HK-2 (cell line): Measurements from ENCODE around the gene UCHL3.

Experiments used
- DNase-seq: peaks from one replicate; pipeline ENCODE4 v3.0.0-alpha.2; 2018; ENCODE audit not compliant: unreplicated experiment

Gene UCHL3

DNA sequence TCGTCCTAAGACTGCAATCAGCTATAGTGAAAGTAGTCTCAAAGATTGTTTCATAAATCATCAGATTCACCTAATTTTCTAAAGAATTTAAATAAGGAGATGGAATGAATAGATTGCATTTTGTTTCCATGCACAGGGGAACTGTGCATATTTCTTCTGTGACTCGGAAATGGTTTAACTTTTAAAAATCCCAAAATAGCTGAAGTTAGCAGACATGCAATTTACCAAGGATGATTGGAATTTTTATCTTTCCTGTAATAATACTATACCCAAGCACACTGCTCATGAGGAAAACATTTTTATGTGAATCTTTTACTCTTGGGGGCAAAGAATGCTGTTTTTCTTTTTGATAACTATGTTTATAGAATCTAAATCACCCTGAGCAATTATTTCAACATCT is 71.6 kb downstream of the UCHL3 start:
- no peak for DNase-seq

DNA sequence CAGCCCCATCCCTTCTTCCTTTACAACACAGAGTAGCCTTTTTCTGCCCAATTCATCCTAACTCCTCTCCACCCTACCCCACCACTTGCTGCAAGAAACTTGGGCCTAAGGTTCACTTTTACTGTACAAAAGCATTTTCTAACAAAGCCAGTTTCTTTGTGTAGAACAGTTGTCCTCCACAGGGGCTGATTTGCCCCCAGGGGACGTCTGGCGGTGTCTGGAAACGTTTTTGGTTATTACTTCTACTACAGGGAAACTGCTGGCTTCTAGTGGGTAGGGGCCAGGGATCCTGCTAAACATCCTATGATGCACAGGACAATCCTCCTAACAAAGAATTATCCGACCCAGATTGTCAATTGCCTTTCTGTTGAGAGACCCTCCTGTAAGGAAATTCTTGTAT is 79.2 kb downstream of the UCHL3 start:
- DNase-seq, result no peak

DNA sequence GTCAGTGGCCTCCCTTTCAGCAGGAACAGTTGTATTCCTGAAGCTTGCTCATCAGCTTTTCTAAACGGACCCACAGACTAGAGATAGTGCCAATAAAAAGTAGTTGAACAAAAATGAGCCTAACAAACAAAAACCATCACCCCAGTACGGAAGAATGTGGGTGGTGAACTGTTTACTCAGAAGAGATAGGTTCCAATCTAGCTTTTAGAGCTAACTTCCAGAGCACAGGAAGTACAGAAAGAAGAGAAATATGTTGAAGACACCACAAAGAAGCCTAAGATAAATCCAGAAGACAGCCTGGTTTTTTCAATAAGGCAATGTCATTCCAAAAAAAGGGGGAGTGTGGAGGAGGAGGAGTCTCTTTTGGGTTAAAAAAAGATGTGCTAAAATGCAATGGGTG is 83.7 kb downstream of the UCHL3 start:
- no peak for DNase-seq

DNA sequence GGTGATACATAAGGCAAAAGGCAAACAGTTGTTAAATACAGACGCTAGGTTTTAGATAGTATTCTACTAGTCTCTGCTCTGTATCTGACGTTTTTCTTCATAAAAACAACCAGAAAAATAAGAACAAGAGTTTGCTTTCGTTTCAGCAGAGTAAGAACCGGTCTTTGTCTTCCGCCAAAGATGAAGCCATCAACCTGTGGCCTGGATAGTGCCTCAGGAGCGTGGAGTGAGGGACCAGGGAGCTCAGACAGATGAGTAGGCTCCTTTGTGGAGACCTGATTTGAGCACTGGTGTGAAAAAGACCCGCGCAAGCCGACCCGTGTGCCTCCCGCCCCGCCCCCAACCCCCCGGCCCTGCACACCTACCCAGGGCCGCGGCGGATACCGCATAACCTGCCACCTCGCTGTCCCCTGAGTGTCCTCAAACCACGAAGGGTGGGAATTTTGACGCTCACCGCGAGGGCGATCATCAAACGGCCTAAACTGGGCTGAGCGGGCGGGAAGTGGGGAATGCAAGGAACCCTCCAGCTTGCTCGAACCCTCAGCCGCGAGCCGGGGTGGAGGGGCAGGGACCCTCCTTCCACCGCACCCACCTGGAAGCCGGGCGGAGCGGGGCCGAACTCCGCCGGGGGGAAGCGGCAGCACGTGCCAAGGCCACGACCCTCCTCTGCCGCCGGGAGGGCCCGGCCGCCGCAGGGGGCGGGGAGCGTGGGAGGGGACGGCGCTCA is 85.7 kb downstream of the UCHL3 start:
- peak; percentile 5 for DNase-seq

DNA sequence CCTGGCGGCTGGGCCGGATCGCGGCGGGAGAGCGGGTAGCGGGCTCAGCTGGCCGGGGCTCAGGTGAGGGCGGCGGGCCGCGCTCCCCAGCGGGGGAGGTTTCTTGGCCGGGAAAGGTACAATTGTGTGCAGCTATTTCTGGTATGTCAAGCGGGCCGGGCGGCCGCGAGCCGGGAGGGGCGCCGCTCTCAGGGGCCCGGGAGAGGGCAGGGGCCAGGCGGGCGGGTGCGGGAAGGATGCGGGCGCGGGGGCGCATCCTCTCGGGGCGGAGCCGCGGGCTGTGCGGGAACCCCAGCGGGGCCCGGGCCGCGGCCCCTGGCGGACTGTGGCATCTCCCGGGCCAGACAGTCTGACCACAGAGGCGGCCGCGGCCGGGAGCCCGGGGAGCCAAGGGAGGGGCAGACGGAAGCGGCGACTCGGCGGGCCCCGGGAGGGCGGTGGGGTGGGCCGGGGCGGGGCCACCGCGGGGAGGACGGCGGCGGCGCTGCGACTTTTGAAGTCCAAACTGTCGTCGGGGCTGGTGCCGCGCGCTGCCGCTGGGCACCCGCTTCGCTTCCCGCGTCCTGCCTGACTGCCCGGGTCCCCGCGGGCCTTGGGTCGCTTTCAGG is 86.3 kb downstream of the UCHL3 start, which contains the start of gene LMO7:
LMO7 (plus strand) TSS at position 503 of the 608 bp plus-strand sequence. CDS start 328 bp downstream, outside the sequence.
- DNase-seq, result peak; percentile 70

DNA sequence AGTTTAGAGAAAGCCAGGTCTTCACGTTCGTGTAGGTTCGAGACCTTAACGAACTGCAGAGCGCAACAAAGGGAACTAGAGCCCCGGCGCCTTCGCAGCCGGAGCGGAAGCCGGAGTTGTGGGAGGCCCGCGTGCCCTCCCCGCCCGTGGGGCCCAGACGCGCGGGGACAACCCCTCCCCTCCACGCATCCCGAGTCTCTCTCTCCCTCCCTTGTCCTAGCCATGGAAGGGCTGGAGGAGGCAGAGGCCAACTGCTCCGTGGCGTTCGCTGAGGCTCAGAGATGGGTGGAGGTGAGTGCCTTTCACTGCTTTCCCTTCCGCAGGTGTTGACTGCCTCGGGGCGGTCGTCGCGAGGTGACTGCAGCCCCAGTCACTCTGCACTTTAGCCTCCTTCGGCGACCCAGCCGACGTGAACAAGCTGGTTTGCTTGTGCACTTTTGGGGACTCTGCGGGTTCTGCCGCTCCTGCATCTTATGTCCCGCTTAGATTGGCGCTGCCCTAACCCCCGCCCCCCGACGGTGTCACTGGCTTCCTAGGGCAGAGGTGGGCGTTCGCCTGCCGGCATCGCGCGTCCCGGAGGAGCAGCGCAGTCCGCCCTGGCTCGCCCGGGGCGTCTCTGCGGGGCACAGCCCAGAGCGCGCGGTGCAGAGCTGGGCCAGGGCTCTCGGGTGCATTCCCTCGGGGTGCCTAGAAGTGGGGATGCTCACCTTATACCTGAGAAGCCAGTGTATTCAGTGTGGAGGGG is 87.0 kb downstream of the UCHL3 start:
- peak; percentile 45 for DNase-seq

DNA sequence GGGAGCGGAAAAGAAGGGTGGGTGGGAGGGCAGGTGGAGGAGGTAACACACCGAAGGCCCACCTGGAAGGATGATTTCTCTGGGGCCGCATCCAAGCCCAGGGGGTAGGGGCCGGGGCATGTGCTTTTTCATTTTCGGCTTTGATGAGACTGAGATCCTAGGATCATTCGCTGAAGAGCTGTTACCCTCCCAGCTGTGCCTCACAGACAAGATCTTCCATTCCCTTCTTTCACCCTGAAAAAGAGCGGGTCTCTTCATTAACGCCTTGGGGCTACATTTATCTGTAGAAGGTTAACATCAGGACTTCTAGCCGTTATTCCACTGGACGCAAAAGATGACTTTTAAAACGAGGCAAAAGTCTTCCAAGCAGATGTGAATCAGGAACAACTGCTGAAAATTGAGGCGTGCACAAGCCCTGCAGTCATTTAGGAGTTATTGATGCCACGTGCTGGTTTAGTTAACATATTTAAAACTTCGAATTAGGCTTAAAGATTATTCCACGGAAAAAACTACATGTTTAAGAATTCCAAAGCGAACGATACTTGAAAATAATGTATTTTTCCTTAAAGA is 87.7 kb downstream of the UCHL3 start:
- no peak for DNase-seq

DNA sequence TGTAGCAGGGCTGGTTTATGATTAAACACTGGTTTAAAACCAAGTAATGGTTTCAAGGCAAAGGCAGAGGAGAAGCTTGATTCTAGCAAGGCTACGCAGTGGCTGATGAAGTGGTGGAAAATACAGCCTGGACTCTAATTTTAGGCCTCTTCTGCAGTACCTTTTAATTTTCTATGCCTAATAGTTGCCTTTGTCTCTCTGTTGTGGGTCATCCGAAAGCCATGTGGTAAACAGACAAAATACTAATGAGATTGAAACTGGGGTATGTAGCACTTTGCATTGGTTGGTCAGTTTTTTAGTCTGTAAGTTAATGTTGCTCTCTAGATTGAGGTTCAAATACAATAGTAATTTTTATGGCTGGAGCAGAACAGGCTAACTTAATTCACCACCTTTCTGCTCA is 89.9 kb downstream of the UCHL3 start:
- no peak for DNase-seq

DNA sequence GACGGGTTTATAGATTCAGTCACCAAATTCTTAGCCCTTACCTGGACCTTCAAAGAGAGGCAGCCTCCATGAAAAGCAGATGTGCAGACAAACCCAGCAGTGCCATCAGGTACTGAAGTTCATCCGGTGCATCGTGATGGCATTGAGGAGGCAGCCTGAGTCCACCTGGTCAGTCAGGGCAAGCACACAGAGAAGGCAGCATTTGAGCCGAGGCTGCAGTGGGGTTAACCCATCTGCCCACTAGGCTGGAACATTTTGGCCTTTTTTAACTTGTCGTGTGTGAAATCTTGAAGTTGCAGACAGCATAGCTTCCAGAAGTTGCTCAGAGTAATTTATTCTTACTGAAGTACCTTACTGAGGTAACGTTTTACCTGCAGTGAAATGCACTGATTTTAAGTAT is 91.4 kb downstream of the UCHL3 start:
- no peak for DNase-seq

DNA sequence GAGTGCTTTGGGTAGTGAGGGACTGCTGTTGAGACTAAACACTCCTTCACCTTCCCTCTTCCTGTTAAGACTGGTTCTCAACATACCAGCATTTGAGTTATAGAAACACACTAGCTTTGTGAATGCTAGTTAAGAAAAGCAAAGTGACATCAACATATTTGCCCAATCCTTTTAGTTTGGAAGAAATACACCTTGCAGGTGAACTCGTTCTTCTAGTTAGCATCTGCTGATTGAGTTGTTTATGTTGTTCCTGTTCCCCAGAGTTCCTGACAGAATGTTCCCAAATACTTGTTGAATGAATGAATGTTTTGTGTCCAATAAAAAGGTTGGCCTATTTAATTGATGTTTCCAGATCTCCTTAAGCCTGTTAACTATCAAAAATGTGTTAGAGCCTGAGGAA is 93.6 kb downstream of the UCHL3 start:
- no peak for DNase-seq

DNA sequence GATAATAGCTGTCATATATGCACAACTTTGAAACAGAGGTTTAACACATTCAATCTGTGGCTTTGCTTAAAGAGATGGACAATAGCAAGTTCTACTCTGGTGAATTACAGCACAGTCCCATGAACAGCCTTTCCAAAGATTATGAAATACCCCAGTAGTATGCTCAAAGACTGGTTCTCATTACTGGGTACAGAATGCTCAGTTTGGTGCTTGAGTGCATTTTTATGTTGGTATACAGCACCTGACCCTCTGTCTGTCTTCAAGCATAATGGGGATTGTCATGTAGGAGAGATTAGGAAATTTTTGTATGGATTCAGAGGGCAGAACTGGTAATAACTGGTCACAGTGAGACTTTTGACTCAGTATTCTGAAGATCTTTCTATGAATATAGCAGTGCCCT is 94.1 kb downstream of the UCHL3 start:
- DNase-seq, result no peak

DNA sequence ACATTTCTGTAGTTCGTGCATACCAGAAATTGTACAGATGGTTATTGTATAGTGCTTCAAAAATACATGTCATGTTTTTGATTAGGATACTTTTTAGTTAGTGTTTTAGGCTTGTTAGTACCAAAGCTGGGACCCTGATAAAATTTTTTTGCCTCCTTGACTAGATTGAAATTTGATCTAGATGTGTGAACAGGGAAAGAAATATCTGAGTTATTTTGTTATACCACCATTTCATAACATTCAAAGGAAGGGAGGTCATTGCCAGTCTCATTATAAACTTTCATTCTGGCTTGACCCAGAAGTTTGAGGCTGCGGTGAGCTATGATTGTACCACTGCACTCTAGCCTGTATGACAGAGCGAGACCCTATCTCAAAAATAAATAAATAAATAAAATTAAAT is 95.5 kb downstream of the UCHL3 start:
- no peak for DNase-seq

DNA sequence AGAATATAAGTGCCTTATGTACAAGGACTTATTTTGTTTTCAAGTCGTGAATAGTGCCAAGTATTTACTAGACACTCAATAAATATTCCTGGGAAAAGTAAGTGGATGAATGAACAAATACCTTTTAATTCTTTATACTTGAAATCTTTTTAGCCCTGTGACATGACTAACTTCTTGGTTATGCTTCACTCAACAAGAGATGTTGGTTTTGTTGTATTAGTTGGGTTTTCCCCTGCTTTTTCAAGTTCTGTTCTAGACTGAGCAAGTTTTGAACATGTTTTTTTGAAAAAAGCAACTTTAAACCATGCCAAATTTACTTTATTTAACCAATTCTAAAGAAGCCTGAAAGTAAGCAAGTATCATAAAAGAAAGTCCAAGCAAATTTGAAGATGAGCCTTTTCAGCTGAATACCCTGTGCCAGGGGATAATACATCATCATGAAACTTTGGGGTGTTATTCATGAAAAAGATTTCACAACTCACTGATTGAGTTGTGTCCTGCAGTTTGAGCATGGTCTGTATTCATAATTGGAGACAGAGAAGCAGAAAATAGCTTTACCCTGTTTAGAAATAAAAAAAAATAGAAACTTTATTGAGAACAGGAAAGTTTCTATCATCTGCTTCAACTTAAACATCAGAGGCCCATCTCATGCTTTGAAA is 97.7 kb downstream of the UCHL3 start:
- DNase-seq, result no peak

DNA sequence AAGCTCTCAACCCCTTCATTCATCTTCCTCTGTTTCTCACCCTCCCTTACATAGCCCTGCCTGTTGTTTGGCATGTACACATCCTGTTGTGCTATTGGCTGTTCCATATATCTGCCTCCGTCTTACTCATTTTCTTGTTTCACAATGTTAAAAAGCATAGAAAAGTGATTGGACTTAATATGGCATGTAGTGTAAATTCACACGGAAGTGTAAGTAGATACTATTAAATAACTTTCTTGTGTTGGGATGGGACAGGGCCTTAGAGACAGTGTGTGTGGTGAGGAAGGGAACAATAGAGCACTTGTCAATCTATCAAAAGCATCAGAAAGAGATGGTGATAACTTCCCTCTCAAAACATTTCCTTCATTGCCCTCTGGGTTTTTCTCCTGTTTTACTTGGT is 98.9 kb downstream of the UCHL3 start:
- no peak for DNase-seq

DNA sequence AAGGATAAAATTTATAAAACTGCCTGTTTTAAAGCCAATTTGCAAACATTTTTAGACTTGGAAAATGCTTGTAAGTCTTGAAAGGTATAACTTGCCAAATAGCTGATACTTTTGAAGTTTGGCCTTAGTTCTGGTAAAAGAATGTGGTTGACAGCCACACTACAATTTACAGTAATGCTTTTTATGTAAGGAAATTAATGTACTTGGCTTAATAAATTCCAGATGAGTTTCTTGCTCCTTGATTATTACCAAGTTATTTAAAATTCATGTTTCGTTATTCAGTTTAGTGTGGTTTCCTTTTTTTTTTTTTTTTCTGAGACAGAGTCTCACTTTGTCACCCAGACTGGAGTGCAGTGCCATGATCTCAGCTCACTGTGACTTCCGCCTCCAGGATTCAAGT is 101.4 kb downstream of the UCHL3 start:
- DNase-seq, result no peak

DNA sequence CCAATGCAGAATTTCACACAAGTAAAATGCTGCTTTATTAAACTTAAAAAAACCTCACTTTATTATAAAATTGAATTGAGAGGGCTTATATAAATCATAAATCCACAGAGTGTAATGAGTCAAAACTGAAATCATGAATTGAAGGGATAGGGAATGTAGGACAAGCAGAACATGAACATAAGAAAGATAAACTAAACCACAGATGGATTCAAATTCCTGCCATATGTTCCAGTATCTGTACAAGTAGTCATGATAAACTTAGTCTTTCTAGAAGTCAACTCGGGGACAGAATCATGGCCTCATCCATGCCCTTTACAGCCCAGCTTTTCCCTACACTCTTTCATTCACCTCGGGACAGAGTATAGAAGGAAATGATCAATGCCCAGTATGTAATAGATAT is 103.1 kb downstream of the UCHL3 start:
- no peak for DNase-seq
